Esophagus (tissue), 2 donors: ENCODE measurements around the gene TRAK1. TPM values are rescaled to one million over a fixed set of nuclear protein-coding genes. Genes with fewer than 3 reads are reported as not detected.

Experiments used
- H3K27ac ChIP-seq, 2 donors: one replicate each; pipeline ENCODE4 v1.5.1; 2013; ENCODE audit warnings: low read depth in 2 of 2, mild to moderate bottlenecking in 2 of 2, inconsistent platforms in 1 of 2, low read length in 1 of 2, moderate library complexity in 1 of 2
- H3K27me3 ChIP-seq, 2 donors: one replicate each; pipeline ENCODE4 v1.6.1; 2013; ENCODE audit warnings: low read length in 2 of 2, control low read depth in 1 of 2, mild to moderate bottlenecking in 1 of 2; ENCODE audit not compliant: insufficient read depth in 2 of 2, control insufficient read depth in 1 of 2
- H3K36me3 ChIP-seq, 2 donors: one replicate each; pipeline ENCODE4 v1.6.1; 2013; ENCODE audit warnings: low read length in 1 of 2; ENCODE audit not compliant: control insufficient read depth in 2 of 2, insufficient read depth in 2 of 2
- H3K4me1 ChIP-seq, 2 donors: one replicate each; pipeline ENCODE4 v1.6.1; 2013; ENCODE audit warnings: low read length in 1 of 2; ENCODE audit not compliant: control insufficient read depth in 2 of 2, insufficient read depth in 2 of 2
- H3K4me3 ChIP-seq, 2 donors: one replicate each; pipeline ENCODE4 v1.5.1; 2013; ENCODE audit warnings: low read length in 2 of 2, mild to moderate bottlenecking in 2 of 2, low read depth in 1 of 2, moderate library complexity in 1 of 2
- H3K9me3 ChIP-seq, 2 donors: one replicate each; pipeline ENCODE4 v1.6.1; 2013; ENCODE audit warnings: mild to moderate bottlenecking in 2 of 2, low read depth in 1 of 2, low read length in 1 of 2, moderate library complexity in 1 of 2; ENCODE audit not compliant: control insufficient read depth in 2 of 2, insufficient read depth in 1 of 2
- WGBS, 2 donors: extraction: QIAGEN DNeasy Blood & Tissue Kit; methylation state at CpG; one replicate each; pipeline ENCODE4 v1.1.7; 2013; 5-methylcytosine and 5-hydroxymethylcytosine counted together
- polyA plus RNA-seq, 2 donors: library from polyadenylated mRNA; stranded (reverse); fragments of 200-250 nt; gene quantifications; one replicate each; pipeline ENCODE4 v1.2.3, GENCODE V29; 2013
- donor health status: healthy with polysubstance abuse.
- donor health status: Bipolar disorder and iron deficiency.

The TRAK1 gene
- polyA plus RNA-seq, 2 donors = 12.2 to 21.4 TPM

- WGBS, 2 donors = 43 to 45% methylated on average over 11 of the region's 11 CpGs
- no peak overlapping the region for H3K4me3 ChIP-seq
- no peaks in the 10 kb centered on the region for H3K27me3 ChIP-seq
- H3K36me3 ChIP-seq = peaks cover 5 to 24% of the 10 kb centered on the region in 2 donors
- H3K4me1 ChIP-seq = peaks cover 0 to 6% of the 10 kb centered on the region in 2 donors
- no peaks in the 10 kb centered on the region for H3K9me3 ChIP-seq
- peak overlapping the region in 1 of 2 donors; percentile 19 for H3K27ac ChIP-seq
Measured at GRCh38 chr3:42190701-42191442, 99.7 kb downstream of the TRAK1 start.

DNA sequence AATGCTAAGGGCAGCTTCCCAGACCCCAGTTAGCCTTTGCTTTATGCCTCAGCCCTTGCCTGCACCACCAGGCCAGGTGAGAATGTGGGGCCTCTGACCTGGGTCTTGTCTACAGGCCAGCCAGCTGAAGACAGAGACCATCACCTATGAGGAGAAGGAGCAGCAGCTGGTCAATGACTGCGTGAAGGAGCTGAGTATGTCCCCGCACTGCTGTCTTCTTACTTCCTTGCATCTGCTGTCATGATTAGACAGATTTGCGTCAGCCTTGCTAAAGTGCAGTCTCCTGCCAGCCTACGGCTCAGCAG lies 100.2 kb downstream of the TRAK1 start:
- H3K27me3 ChIP-seq = no peaks in the 10 kb centered on the region
- H3K4me1 ChIP-seq = peaks cover 0 to 6% of the 10 kb centered on the region in 2 donors
- H3K27ac ChIP-seq = no peak overlapping the region
- no peak overlapping the region for H3K4me3 ChIP-seq
- no peaks in the 10 kb centered on the region for H3K9me3 ChIP-seq
- WGBS, 2 donors = 81 to 85% methylated on average over 4 of the region's 4 CpGs
- H3K36me3 ChIP-seq = peaks cover 5 to 24% of the 10 kb centered on the region in 2 donors

- Histone ChIP-seq H3K27me3 (no peaks in the 10 kb centered on the region), H3K4me1 (peaks cover 0 to 6% of the 10 kb centered on the region in 2 donors), H3K4me3 (no peak overlapping the region), H3K27ac (no peak overlapping the region), H3K9me3 (no peaks in the 10 kb centered on the region), H3K36me3 (peaks cover 5 to 29% of the 10 kb centered on the region in 2 donors)
- 88 to 91% methylated on average over 8 of the region's 8 CpGs for whole genome bisulfite sequencing, 2 donors
Measured at GRCh38 chr3:42192334-42193200, 101.4 kb downstream of the TRAK1 start.

DNA sequence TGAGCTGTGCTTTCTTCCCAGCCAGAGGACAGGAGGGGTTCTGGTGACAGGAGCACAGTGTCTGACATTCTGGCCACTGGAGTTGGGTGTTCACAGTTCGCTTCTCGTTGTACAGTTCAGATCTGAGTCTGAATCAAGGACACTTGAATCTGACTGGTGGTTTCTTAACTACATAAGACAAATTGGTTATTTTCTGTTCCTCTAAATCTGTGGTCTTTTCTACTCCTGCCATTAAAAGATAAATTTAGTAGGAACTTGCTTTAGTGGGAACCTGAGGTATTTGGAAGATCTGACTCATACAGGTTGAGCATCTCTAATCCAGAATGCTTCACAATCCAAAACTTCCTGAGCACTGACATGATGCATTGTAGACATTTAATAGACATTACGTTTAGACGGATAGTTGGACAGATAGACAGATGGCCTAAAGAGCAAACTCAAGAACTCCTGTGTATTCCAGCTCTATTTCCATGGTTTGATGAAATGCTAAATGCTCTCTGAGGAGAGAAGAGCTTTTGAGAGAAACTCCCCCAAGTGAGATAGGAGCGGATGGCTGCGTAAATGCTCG lies 103.9 kb downstream of the TRAK1 start:
- no peaks in the 10 kb centered on the region for H3K4me1 ChIP-seq
- H3K27me3 ChIP-seq = no peaks in the 10 kb centered on the region
- 88 to 92% methylated on average over 7 of the region's 7 CpGs for WGBS, 2 donors
- no peaks in the 10 kb centered on the region for H3K9me3 ChIP-seq
- H3K27ac ChIP-seq = no peak overlapping the region
- H3K4me3 ChIP-seq = no peak overlapping the region
- H3K36me3 ChIP-seq = peaks cover 11 to 32% of the 10 kb centered on the region in 2 donors

- Histone ChIP-seq H3K36me3 (peaks cover 11 to 37% of the 10 kb centered on the region in 2 donors), H3K4me3 (no peak overlapping the region), H3K27ac (no peak overlapping the region), H3K4me1 (no peaks in the 10 kb centered on the region), H3K27me3 (no peaks in the 10 kb centered on the region), H3K9me3 (no peaks in the 10 kb centered on the region)
- 63 to 72% methylated on average over 5 of the region's 5 CpGs for WGBS, 2 donors
Measured at GRCh38 chr3:42195879-42196330, 104.7 kb downstream of the TRAK1 start.

DNA sequence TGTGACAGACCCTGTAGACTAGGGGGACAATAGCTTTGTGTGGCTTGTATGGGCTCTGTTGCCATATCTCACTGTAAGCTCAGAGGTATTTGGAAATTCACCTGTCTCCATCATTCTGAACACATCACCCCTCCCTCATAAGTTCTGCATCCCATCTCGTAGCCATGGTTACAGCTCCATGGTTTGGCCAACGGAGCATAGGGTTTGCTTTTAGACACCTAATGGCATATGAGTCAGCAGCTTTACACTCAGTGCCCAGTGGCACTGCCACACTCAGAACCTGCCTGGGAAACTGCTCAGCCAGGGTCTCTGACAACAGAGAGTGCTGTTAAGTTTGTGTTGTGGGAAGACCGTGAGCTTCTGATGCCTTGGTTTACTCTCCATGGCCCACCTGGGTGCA lies 107.6 kb downstream of the TRAK1 start:
- H3K36me3 ChIP-seq = peaks cover 17 to 46% of the 10 kb centered on the region in 2 donors
- H3K4me1 ChIP-seq = no peaks in the 10 kb centered on the region
- H3K27me3 ChIP-seq = no peaks in the 10 kb centered on the region
- H3K4me3 ChIP-seq = no peak overlapping the region
- WGBS, 2 donors = 90 to 93% methylated on average over 3 of the region's 3 CpGs
- H3K9me3 ChIP-seq = no peaks in the 10 kb centered on the region
- H3K27ac ChIP-seq = no peak overlapping the region

DNA sequence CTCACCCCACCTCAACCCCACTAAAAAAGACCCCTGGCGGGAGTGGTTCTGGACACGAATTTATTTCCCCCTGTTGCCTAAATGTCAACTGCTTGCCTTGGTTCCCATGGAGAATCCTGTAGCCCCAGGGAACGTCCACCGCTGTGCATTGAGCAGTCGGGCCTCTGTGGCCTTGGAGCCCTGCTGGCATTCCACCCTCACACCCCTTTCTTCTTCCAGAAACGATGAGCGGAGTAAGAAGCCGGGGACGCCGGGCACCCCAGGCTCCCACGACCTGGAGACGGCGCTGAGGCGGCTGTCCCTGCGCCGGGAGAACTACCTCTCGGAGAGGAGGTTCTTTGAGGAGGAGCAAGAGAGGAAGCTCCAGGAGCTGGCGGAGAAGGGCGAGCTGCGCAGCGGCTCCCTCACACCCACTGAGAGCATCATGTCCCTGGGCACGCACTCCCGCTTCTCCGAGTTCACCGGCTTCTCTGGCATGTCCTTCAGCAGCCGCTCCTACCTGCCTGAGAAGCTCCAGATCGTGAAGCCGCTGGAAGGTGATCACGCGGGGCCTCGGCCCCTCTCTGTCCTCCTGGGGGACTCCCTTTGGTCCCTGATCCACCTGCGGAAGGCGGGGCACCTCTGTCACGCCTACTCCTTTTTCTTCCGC lies 111.2 kb downstream of the TRAK1 start:
- Histone ChIP-seq H3K9me3 (no peaks in the 10 kb centered on the region), H3K4me1 (no peaks in the 10 kb centered on the region), H3K4me3 (no peak overlapping the region), H3K27ac (no peak overlapping the region), H3K36me3 (peaks cover 13 to 33% of the 10 kb centered on the region in 2 donors), H3K27me3 (no peaks in the 10 kb centered on the region)
- 92 to 93% methylated on average over 35 of the region's 35 CpGs for WGBS, 2 donors

DNA sequence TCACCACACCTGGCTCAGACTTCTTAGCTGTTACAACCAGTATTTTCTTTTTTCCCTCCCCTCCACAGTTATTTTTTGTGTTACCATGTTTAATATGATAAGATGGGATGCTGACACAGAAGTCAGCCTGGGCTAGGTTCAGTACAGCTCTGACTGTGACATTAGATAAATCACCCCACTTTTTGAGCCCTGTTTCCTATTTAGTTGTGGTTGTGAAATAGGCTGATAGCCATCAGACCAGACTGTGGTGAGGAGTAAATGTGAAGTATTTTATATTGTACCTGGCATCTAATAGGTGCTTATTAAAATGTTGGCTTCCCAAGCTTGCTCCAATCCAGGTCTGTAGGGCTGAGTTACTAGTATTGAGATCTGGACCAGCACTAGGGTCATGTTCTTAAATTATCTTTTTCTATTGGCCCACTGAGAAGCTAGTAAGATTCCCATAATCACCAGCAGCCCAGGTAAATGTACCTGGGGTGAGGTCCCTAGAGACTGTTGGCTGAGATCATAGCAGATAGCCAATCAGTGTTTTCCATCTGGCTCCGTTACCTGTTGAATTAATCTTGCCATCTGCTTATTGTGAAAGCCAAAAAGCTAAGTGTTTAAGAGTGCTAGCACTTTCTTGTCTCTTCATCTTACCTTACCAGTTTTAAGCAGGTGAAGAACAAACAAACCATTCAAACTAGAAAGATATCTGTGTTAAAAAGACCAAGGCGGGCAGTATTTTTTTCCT lies 113.9 kb downstream of the TRAK1 start:
- H3K4me1 ChIP-seq = no peaks in the 10 kb centered on the region
- H3K27ac ChIP-seq = no peak overlapping the region
- WGBS, 2 donors = 98% methylated on average over 2 of the region's 2 CpGs
- H3K4me3 ChIP-seq = no peak overlapping the region
- H3K27me3 ChIP-seq = no peaks in the 10 kb centered on the region
- peaks cover 13 to 35% of the 10 kb centered on the region in 2 donors for H3K36me3 ChIP-seq
- no peaks in the 10 kb centered on the region for H3K9me3 ChIP-seq
